Activated CD4-positive, alpha-beta T cell treated with anti-CD3 and anti-CD28 coated beads, Interleukin-2, amount 50 U/mL, for 1 hour (primary cell): ENCODE data around the gene TRIM56.
"Not testable (repeated sequence)": the region's sequence is repeated elsewhere in the genome, so short reads cannot be mapped to it uniquely, and the experiment has no call there.

Source experiments
- DNase-seq: peaks from one replicate; pipeline ENCODE4 v3.0.0-alpha.2; 2020

Gene TRIM56

GRCh38 chr7:101089876-101090275, 4.6 kb downstream of the TRIM56 start:
- DNase-seq: no peak

GRCh38 chr7:101092266-101092905, 7.1 kb downstream of the TRIM56 start:
- not testable (repeated sequence) for DNase-seq

- no peak for DNase-seq
Measured at GRCh38 chr7:101093906-101094305, 8.6 kb downstream of the TRIM56 start.

GRCh38 chr7:101094376-101094775, 9.1 kb downstream of the TRIM56 start:
- DNase-seq: no peak

- no peak for DNase-seq
Measured at GRCh38 chr7:101094791-101095375, 9.6 kb downstream of the TRIM56 start.

- DNase-seq: no peak
Measured at GRCh38 chr7:101096331-101096956, 11.2 kb downstream of the TRIM56 start.

GRCh38 chr7:101096957-101097347, 11.7 kb downstream of the TRIM56 start:
- no peak for DNase-seq

- no peak for DNase-seq
Measured at GRCh38 chr7:101097561-101097960, 12.3 kb downstream of the TRIM56 start.

- DNase-seq: no peak
Measured at GRCh38 chr7:101099969-101100781, 14.9 kb downstream of the TRIM56 start.

- DNase-seq: no peak
Measured at GRCh38 chr7:101100858-101101847, 15.9 kb downstream of the TRIM56 start.

- DNase-seq: no peak
Measured at GRCh38 chr7:101102026-101102425, 16.7 kb downstream of the TRIM56 start.

- DNase-seq: not testable (repeated sequence)
Measured at GRCh38 chr7:101103701-101104100, 18.4 kb downstream of the TRIM56 start.

GRCh38 chr7:101104193-101104713, 19.0 kb downstream of the TRIM56 start:
- DNase-seq: no peak

- DNase-seq: no peak
Measured at GRCh38 chr7:101104799-101105198, 19.5 kb downstream of the TRIM56 start.

GRCh38 chr7:101105248-101105647, 20.0 kb downstream of the TRIM56 start:
- not testable (repeated sequence) for DNase-seq

- no peak for DNase-seq
Measured at GRCh38 chr7:101106386-101106785, 21.1 kb downstream of the TRIM56 start.

GRCh38 chr7:101108330-101108857, 23.1 kb downstream of the TRIM56 start:
- no peak for DNase-seq

- no peak for DNase-seq
Measured at GRCh38 chr7:101108961-101109360, 23.7 kb downstream of the TRIM56 start.

- no peak for DNase-seq
Measured at GRCh38 chr7:101109368-101109767, 24.1 kb downstream of the TRIM56 start.

GRCh38 chr7:101111261-101111660, 26.0 kb downstream of the TRIM56 start:
- no peak for DNase-seq

GRCh38 chr7:101112233-101112632, 27.0 kb downstream of the TRIM56 start:
- DNase-seq: no peak

GRCh38 chr7:101113140-101113539, 27.9 kb downstream of the TRIM56 start:
- not testable (repeated sequence) for DNase-seq
